ENCODE results near the gene EPN2. TPM values are rescaled to one million over a fixed set of nuclear protein-coding genes. Genes with fewer than 3 reads are reported as not detected.
"Not testable (repeated sequence)": the region's sequence is repeated elsewhere in the genome, so short reads cannot be mapped to it uniquely, and the experiment has no call there.

The EPN2 gene
- polyA plus RNA-seq, 5 donors = 45.3 to 50.8 (median 50.3) TPM

- no peak for DNase-seq
Observed at GRCh38 chr17:19343671-19344151, 106.5 kb downstream of the EPN2 start.

GRCh38 chr17:19344311-19345066 lies 107.3 kb downstream of the EPN2 start:
- DNase-seq = no peak

GRCh38 chr17:19345067-19345460 lies 107.9 kb downstream of the EPN2 start:
- no peak for DNase-seq

GRCh38 chr17:19345486-19346350 lies 108.6 kb downstream of the EPN2 start:
- DNase-seq = no peak

GRCh38 chr17:19346351-19347255 lies 109.4 kb downstream of the EPN2 start:
- DNase-seq = no peak

- DNase-seq = no peak
Observed at GRCh38 chr17:19347323-19348080, 110.3 kb downstream of the EPN2 start.

- DNase-seq = no peak
Observed at GRCh38 chr17:19348081-19348650, 111.0 kb downstream of the EPN2 start.

- no peak for DNase-seq
Observed at GRCh38 chr17:19348806-19349205, 111.6 kb downstream of the EPN2 start.

GRCh38 chr17:19353401-19353800 lies 116.2 kb downstream of the EPN2 start:
- not testable (repeated sequence) for DNase-seq

GRCh38 chr17:19354748-19355147 lies 117.6 kb downstream of the EPN2 start:
- DNase-seq = no peak

GRCh38 chr17:19357351-19357750 lies 120.2 kb downstream of the EPN2 start:
- no peak for DNase-seq

- no peak for DNase-seq
Observed at GRCh38 chr17:19357761-19358160, 120.6 kb downstream of the EPN2 start.

GRCh38 chr17:19359151-19359550 lies 122.0 kb downstream of the EPN2 start:
- no peak for DNase-seq

- DNase-seq = no peak
Observed at GRCh38 chr17:19359856-19360255, 122.7 kb downstream of the EPN2 start.

GRCh38 chr17:19360772-19361171 lies 123.6 kb downstream of the EPN2 start:
- DNase-seq = no peak

GRCh38 chr17:19361326-19361725 lies 124.2 kb downstream of the EPN2 start:
- no peak for DNase-seq

- DNase-seq = no peak
Observed at GRCh38 chr17:19361944-19362276, 124.7 kb downstream of the EPN2 start.

GRCh38 chr17:19362277-19363113 lies 125.3 kb downstream of the EPN2 start, which contains the start of gene B9D1:
B9D1 (minus strand) TSS chr17:19362723; CDS start chr17:19362569, 154 bp downstream.
- DNase-seq = peak; percentile 95 to 97

GRCh38 chr17:19363114-19363438 lies 125.9 kb downstream of the EPN2 start:
- DNase-seq = no peak
